Adrenal gland (tissue), 12 donors: ENCODE measurements around the gene XG. TPM values are rescaled to one million over a fixed set of nuclear protein-coding genes. Genes with fewer than 3 reads are reported as not detected.

Experiments used
- DNase-seq, 7 donors: peaks; one replicate each; pipeline ENCODE4 v3.0.0-alpha.2; 2019 to 2020
- H3K27ac ChIP-seq, 5 donors: fragments of 200-600 bp; sonication (generic) in 4 of 5; 1 replicate in 3 of 5; 2 replicates in 2 of 5; pipeline versions ENCODE4 v1.5.1 to v1.8.0; 2016 to 2020; ENCODE audit warnings: mild to moderate bottlenecking in 1 of 5
- H3K27me3 ChIP-seq: fragments of 200-600 bp; 2 replicates; pipeline ENCODE4 v1.8.0; 2021
- H3K36me3 ChIP-seq, 2 donors: fragments of 200-600 bp; replicated peaks in 1 of 2; 1 replicate in 1 of 2; 2 replicates in 1 of 2; pipeline versions ENCODE4 v1.5.1 to v1.8.0; 2018 to 2022
- H3K4me1 ChIP-seq, 2 donors: fragments of 200-600 bp; replicated peaks in 1 of 2; 1 replicate in 1 of 2; 2 replicates in 1 of 2; pipeline versions ENCODE4 v1.5.1 to v1.8.0; 2018 to 2021
- H3K4me3 ChIP-seq, 4 donors: fragments of 200-600 bp; sonication (generic) in 3 of 4; one replicate each; pipeline ENCODE4 v1.5.1; 2016 to 2018
- H3K9me3 ChIP-seq, 3 donors: fragments of 200-600 bp; sonication (generic) in 1 of 3; replicated peaks in 1 of 3; 1 replicate in 2 of 3; 2 replicates in 1 of 3; pipeline versions ENCODE4 v1.5.1 to v1.8.0; 2016 to 2021
- POLR2A ChIP-seq, 2 donors: fragments of 450-650 bp; IDR thresholded peaks; one replicate each; pipeline ENCODE4 v1.6.1; 2017; ENCODE audit warnings: antibody characterized with exemption in 2 of 2, mild to moderate bottlenecking in 2 of 2, moderate library complexity in 1 of 2
- WGBS, 4 donors: extraction: QIAGEN DNeasy Blood & Tissue Kit in 2 of 4; methylation state at CpG; one replicate each; pipeline versions ENCODE4 v1.1.5 to v1.1.7; 2013 to 2017; 5-methylcytosine and 5-hydroxymethylcytosine counted together
- intact Hi-C, 2 donors: fragments of 100-400 bp; cut with DNase I; formaldehyde crosslinking; loops; one replicate each; pipeline versions ENCODE4 v1.14.1 to v1.15.0; 2022 to 2023
- polyA plus RNA-seq, 3 donors: library from polyadenylated mRNA; stranded (reverse); fragments of 200-250 nt in 2 of 3; fragments of 350-450 nt in 1 of 3; fragmentation: Illumina TruSeq in 1 of 3; extraction: RNeasy Lipid Tissue Mini Kit (QIAGEN cat#74804) in 1 of 3; gene quantifications; one replicate each; pipeline ENCODE4 v1.2.3, GENCODE V29; 2013 to 2014
- total RNA-seq, 9 donors: library from RNA; depleted of rRNA in 4 of 9; stranded (reverse); fragments of >200 nt in 4 of 9; fragments of 120-200 nt in 1 of 9; fragmentation: NEBNext Ultra II Directional in 1 of 9; extraction: Animal tissue kit (Norgen Biotek cat#: 25700) in 1 of 9; gene quantifications; one replicate each; pipeline versions ENCODE4 v1.1.0 to v1.2.4, GENCODE V29; 2013 to 2023
- TF ChIP-seq, protein P1 (sequence below), 6 experiments: fragments of 450-650 bp in 4 of 6; fragments of 200-600 bp in 2 of 6; sonication (generic) in 1 of 6; IDR thresholded peaks; 1 replicate in 5 of 6; 2 replicates in 1 of 6; pipeline versions ENCODE4 v1.5.1 to v1.8.0; 2016 to 2021; ENCODE audit warnings: antibody characterized with exemption in 6 of 6, mild to moderate bottlenecking in 2 of 6, moderate library complexity in 1 of 6
- donor health status: healthy with polysubstance abuse.
- donor health status: Bipolar disorder and iron deficiency.
- donor health status: DM: yes; HTN: yes; CAD: no.
- donor health status: DM: no; HTN: no; CAD: no.
- donor health status: DM: no; HTN: no; CAD: no.
- donor health status: DM: yes; HTN: yes; CAD: no.

The XG gene
- total and polyA plus RNA-seq, 12 donors, result 0.06 to 0.07 TPM; not detected in 10

- peaks cover 0 to 9% of the 10 kb centered on the region in 2 donors for H3K36me3 ChIP-seq
- peak overlapping the region in 1 of 4 donors; percentile 25 for H3K4me3 ChIP-seq
- H3K4me1 ChIP-seq, result peaks cover 12 to 37% of the 10 kb centered on the region in 2 donors
- no peaks in the 10 kb centered on the region for H3K27me3 ChIP-seq
- peak overlapping the region in 3 of 5 donors; percentile 47 to 73 (median 65) for H3K27ac ChIP-seq
- intact Hi-C loops, result no loop called here
- peak in 5 of 7 donors; percentile 22 to 49 (median 36) for DNase-seq
- no peaks in the 10 kb centered on the region for H3K9me3 ChIP-seq
- WGBS, 4 donors, result 15 to 29% (median 19%) methylated on average over 10 to 15 of the region's 15 CpGs
- peak in 1 of 2 donors; percentile 31 for TF ChIP-seq POLR2A (IDR thresholded peaks at IDR 0.05)
- TF ChIP-seq, protein P1, sequence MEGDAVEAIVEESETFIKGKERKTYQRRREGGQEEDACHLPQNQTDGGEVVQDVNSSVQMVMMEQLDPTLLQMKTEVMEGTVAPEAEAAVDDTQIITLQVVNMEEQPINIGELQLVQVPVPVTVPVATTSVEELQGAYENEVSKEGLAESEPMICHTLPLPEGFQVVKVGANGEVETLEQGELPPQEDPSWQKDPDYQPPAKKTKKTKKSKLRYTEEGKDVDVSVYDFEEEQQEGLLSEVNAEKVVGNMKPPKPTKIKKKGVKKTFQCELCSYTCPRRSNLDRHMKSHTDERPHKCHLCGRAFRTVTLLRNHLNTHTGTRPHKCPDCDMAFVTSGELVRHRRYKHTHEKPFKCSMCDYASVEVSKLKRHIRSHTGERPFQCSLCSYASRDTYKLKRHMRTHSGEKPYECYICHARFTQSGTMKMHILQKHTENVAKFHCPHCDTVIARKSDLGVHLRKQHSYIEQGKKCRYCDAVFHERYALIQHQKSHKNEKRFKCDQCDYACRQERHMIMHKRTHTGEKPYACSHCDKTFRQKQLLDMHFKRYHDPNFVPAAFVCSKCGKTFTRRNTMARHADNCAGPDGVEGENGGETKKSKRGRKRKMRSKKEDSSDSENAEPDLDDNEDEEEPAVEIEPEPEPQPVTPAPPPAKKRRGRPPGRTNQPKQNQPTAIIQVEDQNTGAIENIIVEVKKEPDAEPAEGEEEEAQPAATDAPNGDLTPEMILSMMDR (IDR thresholded peaks at IDR 0.05), result no peak
Measured at GRCh38 chrX:2710041-2710840, 41.6 kb upstream of the XG start.

GRCh38 chrX:2711441-2711840, 40.4 kb upstream of the XG start:
- H3K4me1 ChIP-seq, result peaks cover 12 to 37% of the 10 kb centered on the region in 2 donors
- TF ChIP-seq POLR2A (IDR thresholded peaks at IDR 0.05), result no peak
- TF ChIP-seq, protein P1 (IDR thresholded peaks at IDR 0.05), result no peak
- H3K27me3 ChIP-seq, result no peaks in the 10 kb centered on the region
- H3K9me3 ChIP-seq, result no peaks in the 10 kb centered on the region
- H3K36me3 ChIP-seq, result peaks cover 0 to 9% of the 10 kb centered on the region in 2 donors
- H3K27ac ChIP-seq, result no peak overlapping the region
- intact Hi-C loops, result no loop called here
- no peak for DNase-seq
- no peak overlapping the region for H3K4me3 ChIP-seq
- 85 to 100% (median 98%) methylated on average over 2 of the region's 2 CpGs for whole genome bisulfite sequencing, 4 donors

DNA sequence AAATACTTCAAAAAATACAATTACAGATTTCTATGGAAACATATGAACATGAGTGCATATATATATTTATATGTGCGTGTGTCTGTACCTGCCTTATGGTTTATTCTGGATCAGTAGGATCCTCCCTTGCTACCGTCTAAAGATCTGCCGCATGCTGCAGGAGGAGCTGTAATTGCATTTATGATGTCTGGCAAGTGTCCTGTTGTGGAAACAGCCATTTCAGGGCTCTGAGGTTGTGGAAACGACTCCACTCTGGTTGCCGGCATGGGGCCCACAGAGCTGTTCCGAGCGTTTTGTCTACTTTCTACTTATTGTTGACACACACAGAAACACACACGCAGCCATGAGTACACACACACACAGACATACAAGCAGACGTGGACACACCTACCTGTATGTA, 39.4 kb upstream of the XG start:
- Histone ChIP-seq H3K36me3 (peaks cover 0 to 9% of the 10 kb centered on the region in 2 donors), H3K4me1 (peaks cover 12 to 31% of the 10 kb centered on the region in 2 donors)
- TF ChIP-seq POLR2A (IDR thresholded peaks at IDR 0.05), result no peak
- TF ChIP-seq, protein P1 (IDR thresholded peaks at IDR 0.05), result no peak

GRCh38 chrX:2712890-2713840, 38.7 kb upstream of the XG start:
- Histone ChIP-seq H3K27ac (no peak overlapping the region), H3K4me1 (peaks cover 5 to 23% of the 10 kb centered on the region in 2 donors), H3K4me3 (no peak overlapping the region), H3K9me3 (no peaks in the 10 kb centered on the region), H3K36me3 (peaks cover 0 to 9% of the 10 kb centered on the region in 2 donors), H3K27me3 (no peaks in the 10 kb centered on the region)
- DNase-seq, result no peak
- intact Hi-C loops, result no loop called here
- TF ChIP-seq, protein P1 (IDR thresholded peaks at IDR 0.05), result no peak
- TF ChIP-seq POLR2A (IDR thresholded peaks at IDR 0.05), result no peak
- WGBS, 4 donors, result 74 to 89% (median 79%) methylated on average over 9 to 13 of the region's 13 CpGs

More for the DNA sequence above, 39.4 kb upstream of the XG start:
- Histone ChIP-seq H3K27me3 (no peaks in the 10 kb centered on the region), H3K27ac (no peak overlapping the region), H3K4me3 (no peak overlapping the region), H3K9me3 (no peaks in the 10 kb centered on the region)
- no peak for DNase-seq
- intact Hi-C loops, result no loop called here
- WGBS, 4 donors, result 86 to 91% (median 89%) methylated on average over 9 of the region's 9 CpGs
